ENCODE results near the gene LTBR. TPM values are rescaled to one million over a fixed set of nuclear protein-coding genes. Genes with fewer than 3 reads are reported as not detected.

The LTBR gene
- total and polyA plus RNA-seq, 10 of the 15 experiments (the other 5 are each of a cell fraction or from before 2014, with no cell fraction given): 0.24 to 0.44 TPM; not detected in 8

GRCh38 chr12:6372403-6373003, 11.5 kb upstream of the LTBR start:
- POLR2A ChIA-PET: no interaction called here

More at GRCh38 chr12:6372403-6373003, 11.5 kb upstream of the LTBR start:
- no peak for TF ChIP-seq MAX (IDR thresholded peaks at IDR 0.05; ENCODE audit: low read depth, low read length)
- no peak for TF ChIP-seq BACH1 (IDR thresholded peaks at IDR 0.05; ENCODE audit: borderline replicate concordance)
- no peak for TF ChIP-seq SRF (IDR thresholded peaks at IDR 0.05; ENCODE audit: low read depth in 2 of 2, low read length in 2 of 2)
- TF ChIP-seq FOS (IDR thresholded peaks at IDR 0.05; ENCODE audit: borderline replicate concordance, extremely low read depth, insufficient read length): no peak
- no peak for TF ChIP-seq CHD4 (IDR thresholded peaks at IDR 0.05)
- TF ChIP-seq SREBF1 (IDR thresholded peaks at IDR 0.05; ENCODE audit: low read length): no peak
- no peak for TF ChIP-seq POLR2AphosphoS2 (IDR thresholded peaks at IDR 0.05; ENCODE audit: low read depth, low read length)
- no peak for TF ChIP-seq MTA3 (IDR thresholded peaks at IDR 0.05; ENCODE audit: borderline replicate concordance, low read length)
- no peak for TF ChIP-seq CHD1 (IDR thresholded peaks at IDR 0.05; ENCODE audit: low read depth, low read length)
- no peak for TF ChIP-seq WRNIP1 (IDR thresholded peaks at IDR 0.05; ENCODE audit: borderline replicate concordance, low read depth, low read length)
- TF ChIP-seq CBFB (IDR thresholded peaks at IDR 0.05; ENCODE audit: low read depth): no peak
- no peak for TF ChIP-seq ZBTB33 (IDR thresholded peaks at IDR 0.05)
- TF ChIP-seq ZNF274 (IDR thresholded peaks at IDR 0.05; ENCODE audit: insufficient read depth, insufficient read length): no peak
- no peak for TF ChIP-seq NR2C1 (IDR thresholded peaks at IDR 0.05)
- TF ChIP-seq YBX1 (IDR thresholded peaks at IDR 0.05): no peak
- DNase-seq (ENCODE audit: low read depth, low spot score) (no peak), FAIRE-seq (no peak), ATAC-seq (no peak)
- no peak overlapping the region for H3K27ac ChIP-seq (ENCODE audit: control insufficient read depth, insufficient read depth)
- peaks cover 0 to 2% of the 10 kb centered on the region in 2 experiments; a peak in 2 of 4 replicates for H3K27me3 ChIP-seq (replicated peaks in 1 of 2; ENCODE audit: control insufficient read depth in 2 of 2, insufficient read depth in 2 of 2, low read length in 1 of 2)
- no peak overlapping the region for H3K4me2 ChIP-seq (ENCODE audit: control insufficient read depth, insufficient read depth)
- ChIA-PET CTCF (interaction anchor here (1.0 kb wide), 1 partner anchor 51 kb away, joined by 3 read pairs; no protein-coding TSS in a partner anchor), SMC1A (ENCODE audit: uncharacterized antibody, unreplicated experiment) (no interaction called here), RAD21 (ENCODE audit: unreplicated experiment) (no interaction called here)
- H4K20me1 ChIP-seq (ENCODE audit: control insufficient read depth, insufficient read depth): no peaks in the 10 kb centered on the region
- H2AFZ ChIP-seq (ENCODE audit: control insufficient read depth, low read depth, low read length): no peak overlapping the region
- WGBS (ENCODE audit: insufficient coverage, insufficient replicate concordance, low lambda C conversion rate, missing lambda C conversion rate): 20% methylated on average over 8 of the region's 8 CpGs
- no peak overlapping the region for H3K9ac ChIP-seq (ENCODE audit: control insufficient read depth, insufficient read depth, low read length)
- in situ Hi-C loops (cut with MboI): no loop called here
- H3K4me3 ChIP-seq: no peak overlapping the region
- BruUV-seq (replicated peaks): no TSS peak
- H3K4me1 ChIP-seq (ENCODE audit: control insufficient read depth, insufficient read depth, low read length): peaks cover 10% of the 10 kb centered on the region; the same call in 1 of the 2 replicates
- H3K9me3 ChIP-seq (replicated peaks; ENCODE audit: control insufficient read depth, insufficient read depth, low read length): no peaks in the 10 kb centered on the region
- intact Hi-C loops (cut with micrococcal nuclease; ENCODE audit: unreplicated experiment): no loop called here
- no peaks in the 10 kb centered on the region for H3K36me3 ChIP-seq (ENCODE audit: control insufficient read depth in 2 of 2, insufficient read depth in 2 of 2, low read length in 1 of 2)
- H3K79me2 ChIP-seq (ENCODE audit: control insufficient read depth, insufficient read depth, low read length): no peaks in the 10 kb centered on the region

Data from GM12878 (cell line).